Stimulated activated CD8-positive, alpha-beta memory T cell treated with anti-CD3 and anti-CD28 coated beads, Interleukin-15, amount 100 ng/mL, for 4 hours (primary cell): Measurements from ENCODE around the gene TMEM150A.
"Not testable (repeated sequence)": the region's sequence is repeated elsewhere in the genome, so short reads cannot be mapped to it uniquely, and the experiment has no call there.

Experiments used
- DNase-seq, 2 donors: peaks; one replicate each; pipeline ENCODE4 v3.0.0-alpha.2; 2020; ENCODE audit warnings: low read depth in 2 of 2

TMEM150A gene

DNA sequence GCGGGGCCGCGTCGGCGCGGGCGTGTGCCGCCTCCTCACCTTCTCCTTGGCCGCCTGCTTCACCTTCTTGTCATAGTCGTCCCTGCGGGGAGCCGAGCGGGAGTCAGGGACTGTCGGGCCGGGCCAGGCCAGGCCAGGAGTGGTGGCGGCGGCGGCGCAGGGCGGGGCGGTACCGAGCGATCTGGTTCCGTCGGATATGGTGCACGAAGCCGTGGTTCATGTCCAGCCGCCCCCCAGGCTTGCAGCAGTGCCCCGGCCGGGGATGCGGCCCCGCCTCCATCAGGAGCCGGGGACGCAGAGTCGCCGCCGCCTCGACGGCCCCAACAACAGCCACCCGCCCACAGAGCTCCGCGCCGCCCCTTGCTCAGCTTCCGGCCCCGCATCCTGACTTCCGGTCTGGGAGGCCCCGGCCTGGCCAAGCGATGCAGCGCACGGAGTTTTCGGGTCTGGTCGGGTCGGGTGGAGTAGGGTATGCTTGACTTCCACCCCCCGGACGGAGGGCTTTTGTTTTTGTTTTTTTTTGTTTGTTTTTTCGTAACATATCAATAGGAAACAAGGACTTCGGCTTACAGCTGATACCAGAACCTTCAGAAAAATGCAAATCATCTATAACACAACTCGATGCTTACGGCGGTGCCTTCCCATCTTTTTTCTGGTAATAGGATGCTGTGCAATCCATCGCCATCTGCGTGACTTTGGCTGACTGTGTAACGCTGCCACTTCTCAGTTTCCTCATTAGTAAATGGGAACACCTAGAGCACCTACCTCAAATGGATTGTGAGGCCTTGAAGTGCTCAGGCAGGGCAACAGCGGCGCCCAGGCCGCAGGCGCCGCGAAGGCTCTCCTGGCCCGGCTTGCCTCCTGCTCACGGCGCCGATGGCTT, 9.4 kb upstream of the TMEM150A start, which contains the start of gene C2orf68:
Gene C2orf68, minus strand, starts transcription at position 362 of the 883 bp plus-strand sequence. Its CDS starts 82 bp downstream, at position 280.
- peak; percentile 65 to 69 for DNase-seq

GRCh38 chr2:85611217-85611704, 8.8 kb upstream of the TMEM150A start:
- no peak for DNase-seq

DNA sequence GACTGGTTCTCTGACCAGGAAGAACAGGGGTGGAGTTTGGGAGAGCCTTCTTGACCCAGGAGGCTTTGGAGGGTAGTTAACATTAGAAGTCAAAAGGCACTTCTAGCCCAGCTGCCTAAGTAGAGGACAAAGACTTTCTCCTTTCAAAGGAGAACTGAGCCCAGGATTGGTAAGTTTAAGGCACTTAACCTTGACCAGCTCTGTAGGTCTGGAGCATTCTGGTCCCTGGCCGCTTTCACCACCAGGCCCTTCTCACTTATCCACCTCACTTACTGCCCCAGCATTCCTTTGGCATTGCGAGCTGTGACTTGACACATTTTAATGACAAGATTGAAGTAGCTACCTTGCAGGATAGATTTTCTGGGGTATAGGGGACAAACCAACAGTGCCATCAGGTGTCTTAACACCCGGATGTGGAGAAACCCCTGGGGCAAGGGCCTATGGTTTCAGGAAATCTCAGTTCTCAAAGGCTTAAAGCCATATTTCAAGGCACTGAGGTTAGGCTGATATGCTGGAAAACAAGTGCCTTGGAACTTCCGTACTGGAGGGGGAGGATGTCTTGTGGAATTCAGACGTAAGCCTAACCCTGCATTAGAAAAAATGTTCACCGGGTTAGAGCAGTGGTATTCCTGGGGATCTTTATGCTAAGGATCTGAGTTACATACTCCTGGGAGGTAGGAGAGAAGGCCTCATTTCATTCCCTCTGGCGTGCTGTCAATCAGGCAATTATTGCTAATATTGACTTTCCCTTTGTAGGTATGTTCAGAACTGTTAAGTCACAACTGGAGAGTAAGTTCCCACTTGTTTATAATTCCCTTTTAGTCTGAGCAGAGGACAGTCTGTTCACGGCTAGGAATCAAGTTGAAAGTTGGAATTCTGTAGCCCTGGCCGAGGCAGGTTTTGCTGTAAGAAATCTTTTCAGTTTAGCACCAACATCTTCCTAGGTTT, 5.0 kb upstream of the TMEM150A start:
- DNase-seq: no peak

DNA sequence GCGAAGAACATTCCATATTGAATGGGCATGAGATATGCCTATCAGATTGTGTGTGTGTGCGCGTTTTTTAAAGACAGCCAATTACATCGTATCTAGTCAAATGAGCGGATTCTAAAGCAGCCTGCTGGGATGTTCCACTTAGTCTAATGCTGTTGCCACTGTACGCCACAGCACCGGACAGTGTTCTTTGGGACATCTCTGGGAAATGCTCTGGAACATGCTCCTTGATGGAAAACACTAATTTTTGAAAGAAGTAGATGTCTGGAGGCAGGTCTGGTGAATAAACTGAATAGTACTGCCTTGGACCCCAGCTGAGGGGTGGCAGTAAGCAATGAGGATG, 3.6 kb upstream of the TMEM150A start:
- no peak for DNase-seq

DNA sequence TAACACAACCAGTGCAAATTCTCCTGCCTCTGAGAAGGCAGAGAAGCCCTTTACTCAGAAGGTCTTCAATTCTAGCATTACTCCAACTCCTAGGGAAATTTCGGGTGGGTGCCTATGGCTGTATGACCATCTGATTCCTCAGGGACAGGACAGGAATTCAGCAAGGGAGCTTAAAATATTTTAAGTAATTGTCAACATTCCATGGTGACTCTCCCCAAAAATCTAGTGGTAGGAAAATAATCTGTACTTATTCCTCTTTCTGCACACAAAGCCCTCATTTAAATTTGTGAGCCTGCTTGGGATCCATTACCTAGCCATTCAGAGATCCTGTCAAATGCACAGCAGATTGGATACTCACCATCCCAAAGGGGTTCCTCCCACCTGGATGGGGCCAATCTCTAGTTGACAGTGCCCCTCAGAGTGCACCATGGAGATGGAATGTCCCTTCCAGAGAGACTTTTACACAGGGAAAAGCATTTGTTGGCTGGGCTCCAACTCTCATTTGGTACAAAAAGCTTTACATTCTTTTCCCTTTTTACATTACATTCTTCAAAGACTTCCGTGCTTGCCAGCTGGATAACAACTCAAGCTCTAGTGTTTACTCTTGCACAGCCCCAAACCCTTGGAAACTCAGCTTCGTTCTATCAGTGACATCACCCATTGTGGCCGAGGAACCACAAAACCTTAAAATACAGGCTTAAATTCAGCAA, 3.1 kb upstream of the TMEM150A start:
- no peak for DNase-seq

DNA sequence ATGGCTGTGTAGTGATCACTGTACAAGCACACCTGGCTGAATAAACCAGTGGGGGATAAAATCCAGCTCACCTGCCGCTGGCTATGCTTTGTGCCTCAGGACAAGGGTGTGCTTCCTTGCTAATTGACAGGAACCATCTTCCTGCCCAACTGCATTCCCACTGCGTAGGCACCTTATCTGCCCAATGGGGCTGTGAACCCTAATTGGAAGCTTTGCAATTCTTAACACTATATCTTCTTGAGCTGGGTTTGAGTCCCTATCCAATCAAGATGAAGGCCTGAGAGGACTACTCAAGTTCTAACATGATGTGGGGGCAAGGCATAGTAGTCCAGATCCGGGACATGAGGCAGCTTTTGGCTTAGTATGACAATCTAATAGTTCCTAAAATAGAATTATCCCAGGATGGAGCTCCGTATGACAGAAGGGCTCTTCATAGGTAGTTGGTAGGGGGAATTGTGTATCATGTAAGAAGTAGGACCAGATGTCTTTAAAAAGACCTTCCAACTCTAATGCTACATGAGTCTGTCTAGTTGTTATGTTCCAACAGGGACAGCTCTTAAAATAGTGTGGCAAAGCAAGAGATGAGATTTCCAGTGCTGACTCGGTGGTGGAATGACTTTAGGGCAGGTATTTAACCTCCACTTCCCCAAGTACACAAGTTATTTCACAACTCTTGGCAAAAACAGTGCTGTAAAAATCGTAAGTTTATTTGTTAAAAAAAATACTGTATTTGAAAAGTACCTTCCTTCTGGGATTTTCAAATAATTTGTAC, 2.3 kb upstream of the TMEM150A start:
- no peak for DNase-seq

DNA sequence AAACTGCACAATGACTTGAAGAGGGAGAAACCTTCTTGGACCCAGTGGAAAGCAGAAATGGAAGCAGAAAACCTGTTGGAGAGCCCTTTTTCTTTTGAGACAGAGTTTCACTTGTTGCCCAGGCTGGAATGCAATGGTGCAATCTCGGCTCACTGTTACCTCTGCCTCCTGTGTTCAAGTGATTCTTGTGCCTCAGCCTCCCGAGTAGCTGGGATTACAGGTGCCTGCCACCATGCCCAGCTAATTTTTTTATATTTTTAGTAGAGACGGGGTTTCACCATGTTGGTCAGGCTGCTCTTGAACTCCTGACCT, 1.6 kb upstream of the TMEM150A start:
- DNase-seq: not testable (repeated sequence)

DNA sequence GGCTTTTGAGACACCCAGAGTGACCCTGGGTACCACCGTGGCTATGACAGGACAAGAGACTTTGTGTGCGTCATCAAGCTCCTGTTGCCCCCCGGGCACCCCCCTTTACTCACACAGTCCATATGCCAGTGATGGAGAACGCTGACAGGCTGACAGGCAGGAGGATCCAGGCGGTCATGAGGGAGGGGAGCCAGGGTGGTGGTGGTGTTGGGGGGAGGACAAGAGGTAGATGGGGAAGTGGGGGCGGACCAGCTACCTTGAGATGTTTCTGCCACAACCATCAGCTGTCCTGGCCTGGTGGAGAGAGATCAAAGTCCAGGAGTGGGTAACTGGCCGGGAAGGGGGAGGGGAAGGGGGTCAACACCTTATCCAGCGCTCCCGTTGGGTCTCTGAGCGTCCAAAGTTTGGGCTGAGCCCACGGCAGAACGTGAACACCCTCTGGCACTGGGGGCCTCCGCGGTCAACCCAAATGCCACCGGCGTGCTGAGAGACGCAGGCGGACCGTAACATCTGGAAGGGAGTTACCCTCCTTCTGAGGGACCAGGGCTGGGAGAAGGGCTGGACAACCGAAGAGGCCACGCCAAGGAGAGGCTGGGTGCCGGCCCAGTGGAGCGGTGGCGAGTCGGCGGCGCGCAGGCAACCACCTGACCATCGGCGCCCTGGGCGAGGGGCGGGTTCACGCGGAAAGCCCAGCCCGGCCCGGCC, 575 bp downstream of the TMEM150A start:
- no peak for DNase-seq

DNA sequence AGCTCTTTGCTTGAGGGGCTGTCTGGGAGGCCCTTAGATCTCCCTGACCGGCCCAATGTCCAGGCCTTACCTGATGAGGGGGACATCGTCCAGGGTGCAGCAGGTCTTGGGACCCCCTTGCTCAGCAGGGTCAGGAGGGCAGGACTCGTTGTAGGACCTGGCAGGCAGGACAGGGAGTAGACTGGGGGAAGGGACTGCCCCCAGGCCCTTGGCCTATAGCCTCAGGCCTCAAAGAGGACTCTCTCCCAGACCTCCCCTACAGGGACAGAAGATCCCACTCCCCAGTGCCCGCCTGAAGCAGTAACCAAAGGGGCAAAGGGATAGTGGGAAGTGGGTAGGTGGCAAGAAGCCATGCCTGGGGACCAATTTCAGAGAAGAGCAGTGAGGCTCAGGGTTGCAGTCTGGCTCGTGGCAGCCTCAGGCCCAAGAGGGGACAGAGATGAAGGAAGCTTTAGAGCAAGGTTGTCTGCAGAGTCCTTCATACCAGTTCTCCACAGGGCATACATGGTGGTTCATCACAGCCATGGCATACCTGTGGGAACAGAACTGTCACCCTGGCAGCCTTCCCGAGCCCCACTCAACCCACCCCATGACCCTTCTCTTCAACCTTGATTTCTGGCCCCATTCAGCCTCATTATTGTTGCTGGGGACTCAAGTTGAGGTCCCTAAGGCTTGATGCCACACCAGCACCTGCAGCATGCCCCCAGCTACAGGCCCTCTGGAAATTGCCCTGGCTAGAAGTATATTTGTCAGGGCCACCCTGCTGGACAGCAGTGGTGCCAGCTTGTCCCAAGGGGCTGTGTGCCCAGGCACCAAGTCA, 1.3 kb downstream of the TMEM150A start:
- no peak for DNase-seq

DNA sequence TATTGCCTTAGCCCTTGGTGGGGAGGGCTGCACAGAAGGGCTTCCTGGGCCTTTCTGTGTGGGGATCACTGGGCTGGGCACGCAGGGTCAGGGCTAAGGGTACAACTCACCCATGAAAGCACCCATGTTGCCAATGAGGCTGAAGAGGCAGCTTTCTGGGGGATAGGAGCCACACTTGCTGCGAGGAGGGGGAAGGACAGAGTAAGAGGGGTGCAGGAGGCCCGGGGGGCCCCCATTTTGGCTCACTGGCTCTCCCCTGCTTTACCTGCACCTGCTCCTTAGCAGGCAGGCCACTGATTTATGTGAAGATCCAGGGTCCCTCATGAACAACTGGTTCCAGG, 2.3 kb downstream of the TMEM150A start:
- DNase-seq: no peak

- DNase-seq: no peak
These were observed 2.8 kb downstream of the TMEM150A start for GRCh38 chr2:85599468-85600234.

DNA sequence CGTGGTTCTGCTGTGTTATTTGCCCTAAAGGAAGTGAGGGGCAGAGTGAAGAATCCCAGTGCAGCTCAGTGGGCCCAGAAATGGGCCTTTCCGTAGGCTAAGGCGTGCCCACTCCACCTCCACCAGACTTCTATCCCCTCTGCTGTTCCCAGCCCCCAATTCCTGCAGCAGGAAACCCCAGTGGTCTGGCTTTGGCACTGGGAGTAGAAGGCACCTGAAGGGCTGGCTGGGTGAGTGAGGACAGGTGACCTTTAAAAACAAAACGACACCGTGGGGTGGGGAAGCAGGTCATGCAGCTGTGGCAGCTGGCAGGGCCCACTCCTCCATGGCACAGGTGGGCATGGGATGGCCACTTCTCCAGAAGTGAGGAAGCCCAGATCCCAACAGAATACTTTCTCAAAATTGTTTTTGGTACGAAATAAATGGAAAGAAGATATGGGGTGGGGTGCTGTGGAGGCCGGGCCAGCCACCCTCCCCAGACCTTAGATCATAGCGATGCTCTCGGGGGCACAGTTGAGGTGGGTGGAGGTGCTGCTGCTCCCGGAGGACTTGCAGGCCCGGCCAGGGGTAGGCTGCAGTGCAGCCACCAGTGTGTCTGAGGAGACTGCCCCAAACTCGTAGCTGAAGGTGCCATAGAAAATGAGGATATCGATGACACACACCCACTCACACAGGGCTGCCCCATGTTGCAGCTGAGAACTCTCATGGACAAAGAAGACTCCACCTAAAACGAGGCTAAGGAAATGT, 3.7 kb downstream of the TMEM150A start:
- no peak for DNase-seq

DNA sequence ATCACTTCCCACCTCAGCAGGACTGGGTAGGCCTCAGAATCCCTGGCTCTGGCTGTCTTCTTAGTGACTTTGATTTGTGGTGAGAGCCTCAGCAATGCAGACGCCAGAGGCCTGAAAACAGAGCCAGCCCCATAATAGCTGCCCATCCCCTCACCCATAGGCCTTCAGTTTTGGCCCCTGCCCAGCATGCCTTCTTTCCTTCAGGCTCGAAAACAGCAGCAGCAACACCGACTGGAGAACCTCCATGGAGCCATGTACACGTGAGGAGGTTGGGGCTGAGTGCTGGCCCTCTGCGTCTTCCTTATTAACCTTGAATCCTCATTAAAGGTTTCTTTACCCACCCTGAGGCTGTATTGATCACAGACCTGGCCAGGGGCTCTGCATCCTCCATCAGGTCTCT, 5.3 kb downstream of the TMEM150A start:
- no peak for DNase-seq

GRCh38 chr2:85596486-85597143, 5.9 kb downstream of the TMEM150A start:
- no peak for DNase-seq

GRCh38 chr2:85596026-85596333, 6.5 kb downstream of the TMEM150A start:
- no peak for DNase-seq

DNA sequence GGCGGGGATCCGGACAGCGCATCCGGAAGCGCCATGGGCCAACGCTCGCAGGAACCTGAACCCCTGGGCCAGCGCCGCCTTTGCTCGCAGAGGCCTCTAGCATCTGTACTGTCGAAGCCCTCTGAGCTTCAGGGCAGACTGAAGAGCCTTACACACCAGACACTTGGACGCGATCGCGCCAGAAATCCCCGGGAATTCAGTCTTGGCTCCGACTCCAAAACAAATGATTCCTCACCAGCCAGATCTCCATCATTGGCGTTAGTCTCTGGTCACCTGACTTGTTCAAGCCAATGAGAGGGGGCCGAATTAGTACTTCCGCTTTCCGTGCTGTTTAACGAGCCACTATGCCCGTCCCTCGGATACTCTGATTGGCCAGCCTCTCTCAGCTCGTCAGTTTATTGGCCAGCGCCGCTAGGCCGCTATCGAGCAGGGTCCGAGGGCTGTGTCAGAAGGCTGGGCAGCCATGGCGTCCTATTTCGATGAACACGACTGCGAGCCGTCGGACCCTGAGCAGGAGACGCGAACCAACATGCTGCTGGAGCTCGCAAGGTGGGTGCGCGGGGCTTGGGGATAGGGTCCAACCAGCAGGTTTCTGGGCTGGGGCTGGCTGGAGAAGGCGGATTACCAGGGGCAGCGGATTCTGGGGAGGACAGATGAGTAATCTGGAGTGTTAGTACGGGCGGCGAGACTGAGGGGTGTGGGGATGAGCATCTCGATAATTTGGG, 7.0 kb downstream of the TMEM150A start, which contains the start of gene RNF181:
Gene RNF181, plus strand, starts transcription at position 445 of the 725 bp plus-strand sequence. Its CDS starts 19 bp downstream, at position 464.
- peak; percentile 76 to 85 for DNase-seq

- DNase-seq: no peak
These were observed 7.7 kb downstream of the TMEM150A start for GRCh38 chr2:85594715-85595300.
